ENCODE measurements around the gene DCAF5. TPM values are rescaled to one million over a fixed set of nuclear protein-coding genes. Genes with fewer than 3 reads are reported as not detected.

DCAF5 gene
- total RNA-seq, 2 donors from 2014 or later: 25.3 to 67.4 TPM

- no peak for DNase-seq (ENCODE audit: low spot score)
- Histone ChIP-seq H3K4me3 (no peak overlapping the region), H3K27me3 (replicated peaks; ENCODE audit: insufficient read depth) (no peaks in the 10 kb centered on the region), H3K36me3 (peaks cover 4 to 10% of the 10 kb centered on the region in 2 donors), H3K4me1 (replicated peaks) (no peaks in the 10 kb centered on the region), H3K9me3 (no peaks in the 10 kb centered on the region), H3K27ac (peak overlapping the region in 1 of 2 donors; percentile 58)
- intact Hi-C loops (cut with DNase I): no loop called here
- WGBS: 58% methylated on average over 4 of the region's 4 CpGs
- TF ChIP-seq POLR2AphosphoS5 (IDR thresholded peaks at IDR 0.05): no peak
- TF ChIP-seq POLR2A (IDR thresholded peaks at IDR 0.05): no peak
- no peak for TF ChIP-seq CTCF (IDR thresholded peaks at IDR 0.05)
Observed at GRCh38 chr14:69052181-69052601, 100.7 kb downstream of the DCAF5 start.

GRCh38 chr14:69050240-69051184, 102.4 kb downstream of the DCAF5 start:
- 31% methylated on average over 6 of the region's 6 CpGs for WGBS
- TF ChIP-seq POLR2A (IDR thresholded peaks at IDR 0.05) (no peak), POLR2AphosphoS5 (IDR thresholded peaks at IDR 0.05) (no peak), CTCF (IDR thresholded peaks at IDR 0.05) (no peak)

GRCh38 chr14:69049675-69050074, 103.2 kb downstream of the DCAF5 start:
- WGBS: 7% methylated on average over 2 of the region's 2 CpGs
- Histone ChIP-seq H3K27me3 (replicated peaks; ENCODE audit: insufficient read depth) (no peaks in the 10 kb centered on the region), H3K9me3 (no peaks in the 10 kb centered on the region), H3K36me3 (peaks cover 0 to 7% of the 10 kb centered on the region in 2 donors), H3K4me1 (replicated peaks) (no peaks in the 10 kb centered on the region), H3K4me3 (no peak overlapping the region), H3K27ac (peak overlapping the region; percentile 37 to 58)
- intact Hi-C loops (cut with DNase I): no loop called here
- no peak for DNase-seq (ENCODE audit: low spot score)
- no peak for TF ChIP-seq POLR2A (IDR thresholded peaks at IDR 0.05)
- peak; percentile 80 for TF ChIP-seq POLR2AphosphoS5 (IDR thresholded peaks at IDR 0.05)
- TF ChIP-seq CTCF (IDR thresholded peaks at IDR 0.05): no peak

More at GRCh38 chr14:69050240-69051184, 102.4 kb downstream of the DCAF5 start:
- no peaks in the 10 kb centered on the region for H3K27me3 ChIP-seq (replicated peaks; ENCODE audit: insufficient read depth)
- peaks cover 4 to 10% of the 10 kb centered on the region in 2 donors for H3K36me3 ChIP-seq
- peak overlapping the region; percentile 12 to 58 for H3K27ac ChIP-seq
- DNase-seq (ENCODE audit: low spot score): no peak
- intact Hi-C loops (cut with DNase I): no loop called here
- H3K4me3 ChIP-seq: no peak overlapping the region
- no peaks in the 10 kb centered on the region for H3K9me3 ChIP-seq
- no peaks in the 10 kb centered on the region for H3K4me1 ChIP-seq (replicated peaks)

GRCh38 chr14:69048456-69048855, 104.5 kb downstream of the DCAF5 start:
- DNase-seq (ENCODE audit: low spot score): no peak
- no peaks in the 10 kb centered on the region for H3K27me3 ChIP-seq (replicated peaks; ENCODE audit: insufficient read depth)
- TF ChIP-seq POLR2AphosphoS5 (IDR thresholded peaks at IDR 0.05) (no peak), POLR2A (IDR thresholded peaks at IDR 0.05) (no peak), CTCF (IDR thresholded peaks at IDR 0.05) (no peak)
- intact Hi-C loops (cut with DNase I): no loop called here
- WGBS: 64% methylated on average over 3 of the region's 3 CpGs
- no peak overlapping the region for H3K27ac ChIP-seq
- H3K4me1 ChIP-seq (replicated peaks): no peaks in the 10 kb centered on the region
- H3K9me3 ChIP-seq: no peaks in the 10 kb centered on the region
- H3K36me3 ChIP-seq: no peaks in the 10 kb centered on the region
- no peak overlapping the region for H3K4me3 ChIP-seq
